Neural crest cell (in vitro differentiated cells): Measurements from ENCODE around the gene EPB41L4B. TPM values are rescaled to one million over a fixed set of nuclear protein-coding genes. Genes with fewer than 3 reads are reported as not detected.

Source experiments
- DNase-seq: peaks from one replicate; pipeline ENCODE4 v3.0.0; 2021; ENCODE audit warnings: low read depth, mixed read lengths, low spot score
- H3K27ac Mint-ChIP-seq: one replicate; pipeline ENCODE4 v1.8.0; 2021; ENCODE audit warnings: mild to moderate bottlenecking, mixed read lengths; ENCODE audit not compliant: unreplicated experiment
- H3K27me3 Mint-ChIP-seq: 2 replicates; pipeline ENCODE4 v1.8.0; 2021; ENCODE audit warnings: low read depth, mild to moderate bottlenecking, mixed read lengths
- H3K36me3 Mint-ChIP-seq: 2 replicates; pipeline ENCODE4 v1.8.0; 2021; ENCODE audit warnings: low read depth, mild to moderate bottlenecking, mixed read lengths
- H3K4me1 Mint-ChIP-seq: 2 replicates; pipeline ENCODE4 v1.8.0; 2021; ENCODE audit warnings: mixed read lengths
- H3K4me3 Mint-ChIP-seq: one replicate; pipeline ENCODE4 v1.8.0; 2021; ENCODE audit warnings: mild to moderate bottlenecking, mixed read lengths
- H3K9me3 Mint-ChIP-seq: 2 replicates; pipeline ENCODE4 v1.8.0; 2021; ENCODE audit warnings: mixed read lengths
- total RNA-seq: library from RNA; stranded (reverse); gene quantifications from 2 replicates; pipeline ENCODE4 v1.2.1, GENCODE V29; 2021
- TF ChIP-seq, protein P1 (sequence below): fragments of 200-600 bp; sonication (generic); conservative IDR thresholded peaks from 2 replicates; pipeline ENCODE4 v1.5.0; 2021; ENCODE audit warnings: antibody characterized with exemption, mild to moderate bottlenecking

Gene EPB41L4B
- total RNA-seq, 1 donor from 2014 or later = 1.4 TPM

DNA sequence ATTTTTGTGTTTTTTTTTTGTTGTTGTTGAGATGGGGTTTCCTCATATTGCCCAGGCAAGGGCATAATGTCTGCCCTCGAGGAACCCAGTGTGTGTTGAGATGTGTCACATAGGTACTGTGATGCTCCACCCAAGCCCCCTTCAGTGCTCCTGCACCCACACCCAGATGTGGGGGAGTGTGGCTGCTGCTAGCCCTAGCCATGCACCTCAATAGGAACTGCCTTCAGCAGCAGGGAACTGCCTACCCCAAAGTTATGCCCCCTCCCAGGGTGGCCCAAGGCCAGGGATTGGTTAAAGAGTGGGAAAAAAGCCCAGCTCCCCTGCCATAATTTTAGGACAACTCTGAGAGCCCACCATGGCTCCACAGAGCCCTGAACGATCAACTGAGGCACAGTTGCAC, 33.3 kb upstream of the EPB41L4B start:
- Mint-ChIP-seq H3K4me1 (no peaks in the 10 kb centered on the region), H3K4me3 (no peak overlapping the region), H3K27ac (no peak overlapping the region), H3K9me3 (no peaks in the 10 kb centered on the region), H3K36me3 (no peaks in the 10 kb centered on the region), H3K27me3 (peaks cover 6% of the 10 kb centered on the region)
- TF ChIP-seq, protein P1, sequence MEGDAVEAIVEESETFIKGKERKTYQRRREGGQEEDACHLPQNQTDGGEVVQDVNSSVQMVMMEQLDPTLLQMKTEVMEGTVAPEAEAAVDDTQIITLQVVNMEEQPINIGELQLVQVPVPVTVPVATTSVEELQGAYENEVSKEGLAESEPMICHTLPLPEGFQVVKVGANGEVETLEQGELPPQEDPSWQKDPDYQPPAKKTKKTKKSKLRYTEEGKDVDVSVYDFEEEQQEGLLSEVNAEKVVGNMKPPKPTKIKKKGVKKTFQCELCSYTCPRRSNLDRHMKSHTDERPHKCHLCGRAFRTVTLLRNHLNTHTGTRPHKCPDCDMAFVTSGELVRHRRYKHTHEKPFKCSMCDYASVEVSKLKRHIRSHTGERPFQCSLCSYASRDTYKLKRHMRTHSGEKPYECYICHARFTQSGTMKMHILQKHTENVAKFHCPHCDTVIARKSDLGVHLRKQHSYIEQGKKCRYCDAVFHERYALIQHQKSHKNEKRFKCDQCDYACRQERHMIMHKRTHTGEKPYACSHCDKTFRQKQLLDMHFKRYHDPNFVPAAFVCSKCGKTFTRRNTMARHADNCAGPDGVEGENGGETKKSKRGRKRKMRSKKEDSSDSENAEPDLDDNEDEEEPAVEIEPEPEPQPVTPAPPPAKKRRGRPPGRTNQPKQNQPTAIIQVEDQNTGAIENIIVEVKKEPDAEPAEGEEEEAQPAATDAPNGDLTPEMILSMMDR = no peak
- no peak for DNase-seq

DNA sequence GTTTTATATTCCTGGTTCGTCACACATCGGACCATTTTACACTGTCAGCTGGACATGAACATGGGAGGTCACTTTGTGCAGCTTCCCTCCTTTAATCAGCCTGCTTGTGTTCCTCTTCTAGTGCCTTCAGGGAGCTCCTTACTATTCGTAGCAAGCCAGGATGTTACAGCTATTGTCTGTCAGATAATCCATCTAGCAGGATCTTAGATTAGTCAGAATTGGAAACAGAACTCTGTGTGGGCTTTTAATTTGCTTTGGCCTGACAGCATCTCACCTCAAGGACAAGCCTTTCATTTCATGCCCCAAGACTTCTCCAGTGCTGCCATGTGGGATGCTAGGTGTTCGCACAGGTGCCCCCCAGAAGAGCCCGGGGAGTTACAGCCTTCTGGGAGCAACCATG, 30.2 kb upstream of the EPB41L4B start:
- Mint-ChIP-seq H3K4me1 (no peaks in the 10 kb centered on the region), H3K27me3 (peaks cover 8% of the 10 kb centered on the region), H3K36me3 (no peaks in the 10 kb centered on the region), H3K27ac (no peak overlapping the region), H3K4me3 (no peak overlapping the region), H3K9me3 (no peaks in the 10 kb centered on the region)
- TF ChIP-seq, protein P1 = no peak
- no peak for DNase-seq

DNA sequence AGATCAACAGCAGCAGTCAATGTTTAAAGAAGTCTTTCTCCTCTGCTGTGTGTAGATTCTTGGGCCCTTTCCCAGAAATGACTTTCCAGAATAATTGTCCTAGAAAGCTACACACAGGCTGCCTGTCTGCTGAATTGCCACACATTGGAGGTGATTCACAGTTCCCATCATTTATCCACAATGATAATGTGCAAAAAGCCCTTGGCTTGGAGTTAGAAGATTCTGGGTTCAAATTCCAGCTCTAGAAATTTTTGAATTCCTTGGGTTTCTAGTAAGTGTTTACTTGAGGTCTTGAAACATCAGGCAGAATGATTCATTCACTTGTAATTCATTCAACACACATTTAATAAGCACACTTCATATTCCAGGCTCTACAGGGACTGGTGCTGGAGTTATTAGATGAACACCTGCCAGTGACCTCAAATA, 28.6 kb upstream of the EPB41L4B start:
- Mint-ChIP-seq H3K27me3 (peaks cover 6% of the 10 kb centered on the region), H3K27ac (no peak overlapping the region), H3K9me3 (peaks cover 2% of the 10 kb centered on the region), H3K4me3 (no peak overlapping the region), H3K36me3 (no peaks in the 10 kb centered on the region), H3K4me1 (peaks cover 9% of the 10 kb centered on the region)
- DNase-seq = no peak
- TF ChIP-seq, protein P1 = no peak

DNA sequence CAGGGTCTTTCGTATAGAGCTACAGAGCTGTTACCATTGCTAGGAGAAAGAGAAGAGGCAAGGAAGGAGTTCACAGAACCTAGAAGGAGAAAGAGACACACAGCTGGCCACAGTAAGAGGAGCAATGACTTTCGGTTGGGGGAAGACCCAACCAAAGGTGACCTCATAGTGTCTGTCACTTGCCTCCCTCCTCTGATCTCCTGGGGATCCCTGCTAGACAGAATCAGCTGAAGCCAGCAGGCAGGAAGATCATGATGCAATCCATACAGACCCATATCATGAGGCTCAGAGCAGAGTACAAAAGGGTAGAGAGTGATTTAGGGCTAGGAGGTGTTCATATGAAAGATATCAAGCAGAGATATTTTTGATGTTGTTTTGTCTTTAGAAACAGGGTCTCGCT, 26.0 kb upstream of the EPB41L4B start:
- TF ChIP-seq, protein P1 = no peak
- peaks cover 9% of the 10 kb centered on the region for H3K4me1 Mint-ChIP-seq
- no peak overlapping the region for H3K4me3 Mint-ChIP-seq
- DNase-seq = no peak
- no peak overlapping the region for H3K27ac Mint-ChIP-seq
- H3K9me3 Mint-ChIP-seq = peaks cover 2% of the 10 kb centered on the region
- peaks cover 2% of the 10 kb centered on the region for H3K27me3 Mint-ChIP-seq
- no peaks in the 10 kb centered on the region for H3K36me3 Mint-ChIP-seq

DNA sequence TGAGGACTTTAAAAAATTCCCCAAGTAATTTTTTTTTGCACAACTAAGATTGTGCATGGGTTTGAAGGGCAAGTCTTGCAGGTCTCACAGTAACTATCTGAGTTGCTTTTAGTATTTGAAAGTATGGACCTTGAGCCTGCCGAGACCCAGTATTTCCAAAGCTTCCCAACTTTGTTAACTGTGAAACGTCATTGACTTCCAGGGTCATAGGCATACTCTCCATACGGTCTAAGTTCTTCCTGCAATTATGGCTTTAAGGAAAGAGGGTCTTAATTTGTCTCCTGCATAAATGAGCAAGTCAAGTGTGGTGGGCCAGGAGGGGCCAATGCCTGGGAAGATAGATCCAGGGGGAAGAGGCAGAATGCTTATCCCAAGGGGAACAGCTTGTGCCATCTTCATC, 24.0 kb upstream of the EPB41L4B start:
- peak overlapping the region; percentile 35 for H3K27ac Mint-ChIP-seq
- peaks cover 9% of the 10 kb centered on the region for H3K4me1 Mint-ChIP-seq
- H3K36me3 Mint-ChIP-seq = no peaks in the 10 kb centered on the region
- TF ChIP-seq, protein P1 = no peak
- H3K9me3 Mint-ChIP-seq = peaks cover 2% of the 10 kb centered on the region
- DNase-seq = no peak
- H3K4me3 Mint-ChIP-seq = no peak overlapping the region
- H3K27me3 Mint-ChIP-seq = peaks cover 2% of the 10 kb centered on the region

DNA sequence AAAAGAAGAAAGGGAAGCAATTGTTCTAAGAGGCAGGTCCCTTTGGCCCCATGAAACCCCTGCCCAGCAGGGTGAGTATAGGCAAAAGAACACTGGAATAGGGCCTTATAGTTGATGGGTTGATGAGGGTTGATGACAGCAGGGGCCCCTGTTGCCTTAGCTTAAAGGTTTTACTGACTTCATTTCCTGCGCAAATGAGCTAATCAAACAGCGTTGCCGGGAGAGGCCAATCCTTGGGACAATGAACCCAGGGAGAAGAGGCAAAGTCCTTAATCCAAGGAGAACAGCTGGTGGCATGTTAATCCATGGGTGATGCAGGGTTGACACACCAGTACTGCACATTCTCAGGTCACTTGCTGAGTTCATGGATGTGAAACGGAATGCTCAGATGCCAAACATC, 22.0 kb upstream of the EPB41L4B start:
- TF ChIP-seq, protein P1 = no peak
- Mint-ChIP-seq H3K4me1 (peaks cover 9% of the 10 kb centered on the region), H3K27ac (no peak overlapping the region), H3K4me3 (no peak overlapping the region), H3K36me3 (no peaks in the 10 kb centered on the region), H3K9me3 (peaks cover 2% of the 10 kb centered on the region), H3K27me3 (peaks cover 2% of the 10 kb centered on the region)
- DNase-seq = no peak
